Ishikawa (cell line): ENCODE data around the gene GABARAPL2.

Experiments used
- CEBPB ChIP-seq: IDR thresholded peaks from 2 replicates; pipeline ENCODE4 v1.6.1; 2012
- CREB1 ChIP-seq: IDR thresholded peaks from 2 replicates; pipeline ENCODE4 v1.6.1; 2012; ENCODE audit warnings: low read depth
- EGR1 ChIP-seq: IDR thresholded peaks from 2 replicates; pipeline ENCODE4 v1.6.1; 2012
- EP300 ChIP-seq: IDR thresholded peaks from 2 replicates; pipeline ENCODE4 v1.6.1; 2012; ENCODE audit warnings: borderline replicate concordance
- FOXM1 ChIP-seq: IDR thresholded peaks from 2 replicates; pipeline ENCODE4 v1.6.1; 2012; ENCODE audit warnings: low read depth, borderline replicate concordance
- MAX ChIP-seq: IDR thresholded peaks from 2 replicates; pipeline ENCODE4 v1.6.1; 2012
- NFIC ChIP-seq: IDR thresholded peaks from 2 replicates; pipeline ENCODE4 v1.6.1; 2012
- RAD21 ChIP-seq: IDR thresholded peaks from 2 replicates; pipeline ENCODE4 v1.6.1; 2012; ENCODE audit warnings: low read depth
- REST ChIP-seq: IDR thresholded peaks from 2 replicates; pipeline ENCODE4 v1.6.1; 2012; ENCODE audit warnings: low read depth, mild to moderate bottlenecking
- TAF1 ChIP-seq: IDR thresholded peaks from 2 replicates; pipeline ENCODE4 v1.6.1; 2012; ENCODE audit warnings: low read depth, mild to moderate bottlenecking
- TCF12 ChIP-seq: IDR thresholded peaks from 2 replicates; pipeline ENCODE4 v1.6.1; 2012; ENCODE audit warnings: low read depth
- TEAD4 ChIP-seq: IDR thresholded peaks from 2 replicates; pipeline ENCODE4 v1.6.1; 2012
- USF1 ChIP-seq: IDR thresholded peaks from 2 replicates; pipeline ENCODE4 v1.6.1; 2012
- YY1 ChIP-seq: IDR thresholded peaks from 2 replicates; pipeline ENCODE4 v1.6.1; 2012; ENCODE audit warnings: low read depth
- ZBTB7A ChIP-seq: IDR thresholded peaks from 2 replicates; pipeline ENCODE4 v1.6.1; 2012; ENCODE audit warnings: low read depth

GABARAPL2 gene

GRCh38 chr16:75588716-75589115, 22.5 kb downstream of the GABARAPL2 start:
- no peak for TF ChIP-seq FOXM1
- no peak for TF ChIP-seq TAF1
- no peak for TF ChIP-seq NFIC
- no peak for TF ChIP-seq EGR1
- TF ChIP-seq MAX = no peak
- no peak for TF ChIP-seq ZBTB7A
- TF ChIP-seq USF1 = no peak
- no peak for TF ChIP-seq TEAD4
- TF ChIP-seq REST = no peak

DNA sequence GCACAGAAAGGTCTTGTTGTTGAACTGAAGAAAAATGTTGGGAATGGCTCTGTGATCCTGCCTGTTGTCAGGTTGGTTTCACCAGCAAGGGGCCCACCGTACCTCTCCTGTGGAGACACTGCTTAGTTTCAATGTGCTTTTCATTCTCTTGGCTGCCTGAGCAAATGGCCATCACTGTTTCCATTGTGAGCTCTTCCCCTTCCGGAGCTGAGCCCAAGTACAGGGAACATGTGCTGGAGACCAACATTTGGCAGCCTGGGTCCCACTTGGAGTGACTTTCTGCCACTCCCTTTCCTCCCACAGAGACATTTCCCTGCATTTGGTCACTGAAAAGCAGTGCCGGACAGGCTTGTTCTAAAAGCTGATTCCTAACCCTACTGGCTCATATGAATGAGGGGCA, 23.1 kb downstream of the GABARAPL2 start:
- no peak for TF ChIP-seq YY1
- TF ChIP-seq NFIC = no peak
- TF ChIP-seq FOXM1 = no peak
- TF ChIP-seq REST = no peak
- TF ChIP-seq CEBPB = no peak
- no peak for TF ChIP-seq RAD21
- no peak for TF ChIP-seq MAX
- no peak for TF ChIP-seq TCF12
- no peak for TF ChIP-seq ZBTB7A
- no peak for TF ChIP-seq CREB1
- TF ChIP-seq USF1 = no peak
- no peak for TF ChIP-seq EP300
- no peak for TF ChIP-seq EGR1

- TF ChIP-seq TCF12 (no peak), USF1 (no peak), EGR1 (no peak), EP300 (no peak)
Measured at GRCh38 chr16:75590920-75591843, 25.0 kb downstream of the GABARAPL2 start.

DNA sequence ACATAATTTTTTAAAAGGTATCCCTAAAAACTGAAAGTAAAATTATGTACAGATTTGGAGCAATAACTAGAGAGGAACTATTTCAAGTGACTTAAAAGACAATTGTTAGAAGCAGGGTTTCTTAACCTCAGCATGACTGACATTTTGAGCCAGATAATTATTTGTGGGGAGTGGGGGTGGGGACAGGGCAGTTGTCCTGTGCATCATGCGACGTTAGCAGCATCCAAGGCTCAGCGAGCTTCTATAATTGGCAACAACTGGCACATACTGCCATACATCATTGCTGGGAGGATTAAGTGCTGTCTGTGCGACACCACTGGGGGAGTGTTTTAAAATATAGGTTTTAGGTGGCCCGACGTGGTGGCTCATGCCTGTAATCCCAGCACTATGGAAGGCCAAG, 27.1 kb downstream of the GABARAPL2 start:
- TF ChIP-seq EGR1 (no peak), EP300 (no peak), TCF12 (no peak), REST (no peak), MAX (no peak), TEAD4 (no peak), TAF1 (no peak), CREB1 (no peak)
